ENCODE measurements around the gene KRTAP10-2. TPM values are rescaled to one million over a fixed set of nuclear protein-coding genes. Genes with fewer than 3 reads are reported as not detected.
A peak's percentile ranks its signal among the peaks of the same experiment; 100 is the strongest.

Gene KRTAP10-2
- total and polyA plus RNA-seq, 7 donors = not detected

GRCh38 chr21:44511938-44512275, 39.4 kb downstream of the KRTAP10-2 start:
- Histone ChIP-seq H3K4me1 (peaks cover 0 to 9% (median 3%) of the 10 kb centered on the region in 4 donors), H3K27ac (no peak overlapping the region), H3K4me3 (no peak overlapping the region), H3K27me3 (peaks cover 3 to 32% (median 15%) of the 10 kb centered on the region in 3 donors), H3K9me3 (no peaks in the 10 kb centered on the region), H3K36me3 (no peaks in the 10 kb centered on the region)
- 80 to 86% methylated on average over 8 of the region's 8 CpGs for WGBS, 2 donors
- DNase-seq = no peak
- no peak for TF ChIP-seq EP300 (IDR thresholded peaks at IDR 0.05)
- no peak for TF ChIP-seq CTCF (IDR thresholded peaks at IDR 0.05)
- TF ChIP-seq POLR2A (IDR thresholded peaks at IDR 0.05) = no peak
- no peak for TF ChIP-seq POLR2AphosphoS5 (IDR thresholded peaks at IDR 0.05)
- intact Hi-C loops (cut with DNase I) = no loop called here

- no peak overlapping the region for H3K27ac ChIP-seq
- intact Hi-C loops (cut with DNase I) = no loop called here
- H3K9me3 ChIP-seq = no peaks in the 10 kb centered on the region
- TF ChIP-seq CTCF (IDR thresholded peaks at IDR 0.05) (no peak), EP300 (IDR thresholded peaks at IDR 0.05) (no peak), POLR2AphosphoS5 (IDR thresholded peaks at IDR 0.05) (no peak), POLR2A (IDR thresholded peaks at IDR 0.05) (no peak)
- H3K4me3 ChIP-seq = no peak overlapping the region
- whole genome bisulfite sequencing, 2 donors = 86 to 91% methylated on average over 11 of the region's 11 CpGs
- no peak for DNase-seq
- no peaks in the 10 kb centered on the region for H3K36me3 ChIP-seq
- H3K27me3 ChIP-seq = peaks cover 3 to 36% (median 15%) of the 10 kb centered on the region in 3 donors
- peaks cover 0 to 9% (median 3%) of the 10 kb centered on the region in 4 donors for H3K4me1 ChIP-seq
Observed at GRCh38 chr21:44511219-44511937, 39.9 kb downstream of the KRTAP10-2 start.

- Histone ChIP-seq H3K27me3 (peaks cover 3 to 42% (median 15%) of the 10 kb centered on the region in 3 donors), H3K4me1 (peaks cover 0 to 9% (median 3%) of the 10 kb centered on the region in 4 donors), H3K4me3 (no peak overlapping the region), H3K9me3 (no peaks in the 10 kb centered on the region), H3K27ac (no peak overlapping the region), H3K36me3 (no peaks in the 10 kb centered on the region)
- 4 to 10% methylated on average over 36 of the region's 36 CpGs for WGBS, 2 donors
- intact Hi-C loops (cut with DNase I) = loop anchor here (1.0 kb wide), 1 partner anchor 283 kb away; no protein-coding TSS in a partner anchor
- DNase-seq = no peak
- TF ChIP-seq CTCF (IDR thresholded peaks at IDR 0.05) (peak; percentile 24 to 71 (median 55)), POLR2AphosphoS5 (IDR thresholded peaks at IDR 0.05) (no peak), POLR2A (IDR thresholded peaks at IDR 0.05) (no peak), EP300 (IDR thresholded peaks at IDR 0.05) (no peak)
Observed at GRCh38 chr21:44510508-44511218, 40.6 kb downstream of the KRTAP10-2 start.

- Histone ChIP-seq H3K9me3 (no peaks in the 10 kb centered on the region), H3K36me3 (no peaks in the 10 kb centered on the region), H3K27me3 (peaks cover 3 to 42% (median 15%) of the 10 kb centered on the region in 3 donors), H3K27ac (no peak overlapping the region), H3K4me1 (peaks cover 0 to 9% (median 3%) of the 10 kb centered on the region in 4 donors), H3K4me3 (no peak overlapping the region)
- WGBS, 2 donors = 42 to 59% methylated on average over 18 of the region's 18 CpGs
- no peak for TF ChIP-seq EP300 (IDR thresholded peaks at IDR 0.05)
- no peak for TF ChIP-seq POLR2A (IDR thresholded peaks at IDR 0.05)
- no peak for TF ChIP-seq CTCF (IDR thresholded peaks at IDR 0.05)
- TF ChIP-seq POLR2AphosphoS5 (IDR thresholded peaks at IDR 0.05) = no peak
- intact Hi-C loops (cut with DNase I) = loop anchor here (1.0 kb wide), 1 partner anchor 283 kb away; no protein-coding TSS in a partner anchor
- DNase-seq = no peak
Observed at GRCh38 chr21:44510109-44510507, 41.2 kb downstream of the KRTAP10-2 start.

Data from sigmoid colon (tissue), 7 donors.